Tibial nerve (tissue), 3 donors: ENCODE data around the gene GSTO1.

ENCODE experiments used
- POLR2A ChIP-seq, 2 donors: fragments of 450-650 bp; IDR thresholded peaks; one replicate each; pipeline ENCODE4 v1.6.1; 2017; ENCODE audit warnings: antibody characterized with exemption in 2 of 2, mild to moderate bottlenecking in 2 of 2, moderate library complexity in 2 of 2
- TF ChIP-seq, protein P1 (sequence below), 5 experiments: fragments of 200-600 bp in 3 of 5; fragments of 450-650 bp in 2 of 5; sonication (generic) in 3 of 5; IDR thresholded peaks; one replicate each; pipeline ENCODE4 v1.5.1; 2016 to 2019; ENCODE audit warnings: antibody characterized with exemption in 5 of 5, mild to moderate bottlenecking in 3 of 5, moderate library complexity in 2 of 5

GRCh38 chr10:104223304-104223703, 31.4 kb upstream of the GSTO1 start:
- TF ChIP-seq, protein P1, sequence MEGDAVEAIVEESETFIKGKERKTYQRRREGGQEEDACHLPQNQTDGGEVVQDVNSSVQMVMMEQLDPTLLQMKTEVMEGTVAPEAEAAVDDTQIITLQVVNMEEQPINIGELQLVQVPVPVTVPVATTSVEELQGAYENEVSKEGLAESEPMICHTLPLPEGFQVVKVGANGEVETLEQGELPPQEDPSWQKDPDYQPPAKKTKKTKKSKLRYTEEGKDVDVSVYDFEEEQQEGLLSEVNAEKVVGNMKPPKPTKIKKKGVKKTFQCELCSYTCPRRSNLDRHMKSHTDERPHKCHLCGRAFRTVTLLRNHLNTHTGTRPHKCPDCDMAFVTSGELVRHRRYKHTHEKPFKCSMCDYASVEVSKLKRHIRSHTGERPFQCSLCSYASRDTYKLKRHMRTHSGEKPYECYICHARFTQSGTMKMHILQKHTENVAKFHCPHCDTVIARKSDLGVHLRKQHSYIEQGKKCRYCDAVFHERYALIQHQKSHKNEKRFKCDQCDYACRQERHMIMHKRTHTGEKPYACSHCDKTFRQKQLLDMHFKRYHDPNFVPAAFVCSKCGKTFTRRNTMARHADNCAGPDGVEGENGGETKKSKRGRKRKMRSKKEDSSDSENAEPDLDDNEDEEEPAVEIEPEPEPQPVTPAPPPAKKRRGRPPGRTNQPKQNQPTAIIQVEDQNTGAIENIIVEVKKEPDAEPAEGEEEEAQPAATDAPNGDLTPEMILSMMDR (IDR thresholded peaks at IDR 0.05) = no peak
- no peak for TF ChIP-seq POLR2A (IDR thresholded peaks at IDR 0.05)
